HG03575 (cell line): Measurements from ENCODE around the gene ENOX1.
"Not testable (repeated sequence)": the region's sequence is repeated elsewhere in the genome, so short reads cannot be mapped to it uniquely, and the experiment has no call there.

Experiments used
- ATAC-seq: cut with Tn5 transposase; IDR thresholded peaks from one replicate; pipeline ENCODE4 v1.9.1; 2021; ENCODE audit not compliant: unreplicated experiment, insufficient number of reproducible peaks, low FRiP score; ENCODE audit errors: extremely low read depth

The ENOX1 gene

GRCh38 chr13:43426355-43426754 lies 360.4 kb downstream of the ENOX1 start:
- no peak for ATAC-seq

GRCh38 chr13:43425234-43425633 lies 361.5 kb downstream of the ENOX1 start:
- ATAC-seq, result no peak

GRCh38 chr13:43424412-43424811 lies 362.4 kb downstream of the ENOX1 start:
- ATAC-seq, result no peak

- ATAC-seq, result no peak
Measured at GRCh38 chr13:43422116-43422515, 364.7 kb downstream of the ENOX1 start.

GRCh38 chr13:43416842-43417241 lies 369.9 kb downstream of the ENOX1 start:
- not testable (repeated sequence) for ATAC-seq

GRCh38 chr13:43416408-43416807 lies 370.4 kb downstream of the ENOX1 start:
- not testable (repeated sequence) for ATAC-seq

GRCh38 chr13:43415903-43416391 lies 370.8 kb downstream of the ENOX1 start:
- not testable (repeated sequence) for ATAC-seq

GRCh38 chr13:43414111-43414510 lies 372.7 kb downstream of the ENOX1 start:
- ATAC-seq, result no peak

- no peak for ATAC-seq
Measured at GRCh38 chr13:43411741-43412140, 375.0 kb downstream of the ENOX1 start.

- no peak for ATAC-seq
Measured at GRCh38 chr13:43411211-43411610, 375.6 kb downstream of the ENOX1 start.

GRCh38 chr13:43408274-43408673 lies 378.5 kb downstream of the ENOX1 start:
- ATAC-seq, result no peak

- ATAC-seq, result no peak
Measured at GRCh38 chr13:43407023-43407581, 379.7 kb downstream of the ENOX1 start.

GRCh38 chr13:43405457-43405856 lies 381.3 kb downstream of the ENOX1 start:
- ATAC-seq, result no peak

- ATAC-seq, result no peak
Measured at GRCh38 chr13:43402380-43402779, 384.4 kb downstream of the ENOX1 start.

GRCh38 chr13:43401361-43401760 lies 385.4 kb downstream of the ENOX1 start:
- ATAC-seq, result no peak

- ATAC-seq, result no peak
Measured at GRCh38 chr13:43397111-43397510, 389.7 kb downstream of the ENOX1 start.

GRCh38 chr13:43391036-43391435 lies 395.7 kb downstream of the ENOX1 start:
- ATAC-seq, result no peak

- ATAC-seq, result no peak
Measured at GRCh38 chr13:43390619-43391018, 396.2 kb downstream of the ENOX1 start.

GRCh38 chr13:43389983-43390382 lies 396.8 kb downstream of the ENOX1 start:
- ATAC-seq, result no peak

GRCh38 chr13:43389573-43389972 lies 397.2 kb downstream of the ENOX1 start:
- ATAC-seq, result no peak
